ENCODE data around the gene CARTPT.

The CARTPT gene

GRCh38 chr5:71744009-71744790, 25.1 kb downstream of the CARTPT start:
- Histone ChIP-seq H3K4me2 (ENCODE audit: low read depth, low read length, poor library complexity, severe bottlenecking) (no peak overlapping the region), H3K79me2 (ENCODE audit: insufficient read depth, low read length) (no peaks in the 10 kb centered on the region), H3K4me1 (ENCODE audit: insufficient read depth, low read length, poor library complexity, severe bottlenecking) (no peaks in the 10 kb centered on the region), H3K9me2 (replicated peaks; ENCODE audit: low read depth, low read length) (no peaks in the 10 kb centered on the region), H3K4me3 (ENCODE audit: low read length, poor library complexity, severe bottlenecking) (no peak overlapping the region), H4K20me1 (ENCODE audit: insufficient read depth, low read length, poor library complexity, severe bottlenecking) (no peaks in the 10 kb centered on the region), H2AFZ (ENCODE audit: low read length) (no peak overlapping the region), H3F3A (ENCODE audit: low read depth) (no peaks in the 10 kb centered on the region), H3K9ac (ENCODE audit: low read depth, low read length, poor library complexity, severe bottlenecking) (no peak overlapping the region), H3K27me3 (ENCODE audit: insufficient read depth, low read length, poor library complexity, severe bottlenecking) (no peaks in the 10 kb centered on the region), H3K9me3 (ENCODE audit: insufficient read depth, low read depth, low read length) (no peaks in the 10 kb centered on the region), H3K36me3 (ENCODE audit: insufficient read depth, low read length) (no peaks in the 10 kb centered on the region)
- TF ChIP-seq CTCF (conservative IDR thresholded peaks at IDR 0.05; ENCODE audit: low read length) = no peak
- no peak for TF ChIP-seq EZH2phosphoT487 (IDR thresholded peaks at IDR 0.05; ENCODE audit: borderline replicate concordance)

GRCh38 chr5:71747182-71747581, 28.1 kb downstream of the CARTPT start:
- H3F3A ChIP-seq (ENCODE audit: low read depth) = no peaks in the 10 kb centered on the region
- H3K36me3 ChIP-seq (ENCODE audit: insufficient read depth, low read length) = no peaks in the 10 kb centered on the region
- H3K9me2 ChIP-seq (replicated peaks; ENCODE audit: low read depth, low read length) = no peaks in the 10 kb centered on the region
- H3K9me3 ChIP-seq (ENCODE audit: insufficient read depth, low read depth, low read length) = no peaks in the 10 kb centered on the region
- no peaks in the 10 kb centered on the region for H3K27me3 ChIP-seq (ENCODE audit: insufficient read depth, low read length, poor library complexity, severe bottlenecking)
- TF ChIP-seq CTCF (conservative IDR thresholded peaks at IDR 0.05; ENCODE audit: low read length) (no peak), EZH2phosphoT487 (IDR thresholded peaks at IDR 0.05; ENCODE audit: borderline replicate concordance) (no peak)
- no peak overlapping the region for H3K4me2 ChIP-seq (ENCODE audit: low read depth, low read length, poor library complexity, severe bottlenecking)
- no peaks in the 10 kb centered on the region for H3K79me2 ChIP-seq (ENCODE audit: insufficient read depth, low read length)
- H4K20me1 ChIP-seq (ENCODE audit: insufficient read depth, low read length, poor library complexity, severe bottlenecking) = no peaks in the 10 kb centered on the region
- no peak overlapping the region for H2AFZ ChIP-seq (ENCODE audit: low read length)
- H3K4me1 ChIP-seq (ENCODE audit: insufficient read depth, low read length, poor library complexity, severe bottlenecking) = no peaks in the 10 kb centered on the region
- no peak overlapping the region for H3K4me3 ChIP-seq (ENCODE audit: low read length, poor library complexity, severe bottlenecking)
- H3K9ac ChIP-seq (ENCODE audit: low read depth, low read length, poor library complexity, severe bottlenecking) = no peak overlapping the region

- Histone ChIP-seq H3K9me3 (ENCODE audit: insufficient read depth, low read depth, low read length) (no peaks in the 10 kb centered on the region), H4K20me1 (ENCODE audit: insufficient read depth, low read length, poor library complexity, severe bottlenecking) (no peaks in the 10 kb centered on the region), H3K9ac (ENCODE audit: low read depth, low read length, poor library complexity, severe bottlenecking) (no peak overlapping the region), H3F3A (ENCODE audit: low read depth) (no peaks in the 10 kb centered on the region), H3K27me3 (ENCODE audit: insufficient read depth, low read length, poor library complexity, severe bottlenecking) (no peaks in the 10 kb centered on the region), H3K36me3 (ENCODE audit: insufficient read depth, low read length) (no peaks in the 10 kb centered on the region), H3K9me2 (replicated peaks; ENCODE audit: low read depth, low read length) (no peaks in the 10 kb centered on the region), H3K4me3 (ENCODE audit: low read length, poor library complexity, severe bottlenecking) (no peak overlapping the region), H3K79me2 (ENCODE audit: insufficient read depth, low read length) (no peaks in the 10 kb centered on the region), H2AFZ (ENCODE audit: low read length) (no peak overlapping the region), H3K4me2 (ENCODE audit: low read depth, low read length, poor library complexity, severe bottlenecking) (no peak overlapping the region), H3K4me1 (ENCODE audit: insufficient read depth, low read length, poor library complexity, severe bottlenecking) (peaks cover 5% of the 10 kb centered on the region)
- TF ChIP-seq EZH2phosphoT487 (IDR thresholded peaks at IDR 0.05; ENCODE audit: borderline replicate concordance) = no peak
- no peak for TF ChIP-seq CTCF (conservative IDR thresholded peaks at IDR 0.05; ENCODE audit: low read length)
Measured at GRCh38 chr5:71748360-71748759, 29.3 kb downstream of the CARTPT start.

Data from Loucy (cell line).